Type B pancreatic cell (in vitro differentiated cells): ENCODE results near the gene C4A. TPM values are rescaled to one million over a fixed set of nuclear protein-coding genes. Genes with fewer than 3 reads are reported as not detected.

Source experiments
- DNase-seq: peaks from one replicate; pipeline ENCODE4 v3.0.0; 2021; ENCODE audit warnings: mixed read lengths; ENCODE audit not compliant: unreplicated experiment; ENCODE audit errors: extremely low spot score
- H3K27ac Mint-ChIP-seq: 2 replicates; pipeline ENCODE4 v1.8.0; 2021; ENCODE audit warnings: mild to moderate bottlenecking, mixed read lengths
- H3K27me3 Mint-ChIP-seq: 2 replicates; pipeline ENCODE4 v1.8.0; 2021; ENCODE audit warnings: mixed read lengths
- H3K36me3 Mint-ChIP-seq: 2 replicates; pipeline ENCODE4 v1.8.0; 2021; ENCODE audit warnings: mixed read lengths
- H3K4me1 Mint-ChIP-seq: one replicate; pipeline ENCODE4 v1.8.0; 2021; ENCODE audit warnings: mixed read lengths; ENCODE audit not compliant: unreplicated experiment
- H3K4me3 Mint-ChIP-seq: 2 replicates; pipeline ENCODE4 v1.8.0; 2021; ENCODE audit warnings: mild to moderate bottlenecking, mixed read lengths
- H3K9me3 Mint-ChIP-seq: 2 replicates; pipeline ENCODE4 v1.8.0; 2021; ENCODE audit warnings: mixed read lengths
- total RNA-seq: library from RNA; stranded (reverse); gene quantifications from 2 replicates; pipeline ENCODE4 v1.2.1, GENCODE V29; 2021; ENCODE audit warnings: low replicate concordance
- TF ChIP-seq, protein P1 (sequence below): fragments of 200-600 bp; sonication (generic); conservative IDR thresholded peaks from 2 replicates; pipeline ENCODE4 v1.5.0; 2021; ENCODE audit warnings: antibody characterized with exemption, mild to moderate bottlenecking

C4A gene
- total RNA-seq, 1 donor from 2014 or later, result 9.7 TPM

DNA sequence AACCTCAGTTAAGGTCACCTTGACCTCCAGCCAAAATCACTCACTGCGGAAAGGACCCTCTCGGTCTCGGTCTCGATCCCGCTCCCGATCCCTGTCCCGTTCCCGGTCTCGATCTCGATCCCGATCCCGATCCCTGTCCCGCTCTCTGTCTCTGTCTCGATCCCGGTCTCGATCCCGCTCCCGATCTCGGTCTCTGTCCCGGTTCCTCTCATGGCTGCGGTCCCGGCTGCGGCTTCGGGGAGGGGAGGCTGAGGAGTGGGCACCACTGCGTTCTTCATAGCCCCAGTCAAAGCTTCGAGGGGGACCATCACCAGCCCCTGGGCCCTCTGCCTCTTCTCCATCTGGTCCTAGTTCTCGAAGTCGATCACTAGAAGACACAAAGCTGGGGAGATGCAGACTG lies 27.3 kb upstream of the C4A start:
- no peaks in the 10 kb centered on the region for H3K27me3 Mint-ChIP-seq
- peaks cover 23% of the 10 kb centered on the region for H3K36me3 Mint-ChIP-seq
- no peak overlapping the region for H3K4me3 Mint-ChIP-seq
- H3K9me3 Mint-ChIP-seq, result no peaks in the 10 kb centered on the region
- no peak for DNase-seq
- no peak overlapping the region for H3K27ac Mint-ChIP-seq
- H3K4me1 Mint-ChIP-seq, result peaks cover 17% of the 10 kb centered on the region
- TF ChIP-seq, protein P1, sequence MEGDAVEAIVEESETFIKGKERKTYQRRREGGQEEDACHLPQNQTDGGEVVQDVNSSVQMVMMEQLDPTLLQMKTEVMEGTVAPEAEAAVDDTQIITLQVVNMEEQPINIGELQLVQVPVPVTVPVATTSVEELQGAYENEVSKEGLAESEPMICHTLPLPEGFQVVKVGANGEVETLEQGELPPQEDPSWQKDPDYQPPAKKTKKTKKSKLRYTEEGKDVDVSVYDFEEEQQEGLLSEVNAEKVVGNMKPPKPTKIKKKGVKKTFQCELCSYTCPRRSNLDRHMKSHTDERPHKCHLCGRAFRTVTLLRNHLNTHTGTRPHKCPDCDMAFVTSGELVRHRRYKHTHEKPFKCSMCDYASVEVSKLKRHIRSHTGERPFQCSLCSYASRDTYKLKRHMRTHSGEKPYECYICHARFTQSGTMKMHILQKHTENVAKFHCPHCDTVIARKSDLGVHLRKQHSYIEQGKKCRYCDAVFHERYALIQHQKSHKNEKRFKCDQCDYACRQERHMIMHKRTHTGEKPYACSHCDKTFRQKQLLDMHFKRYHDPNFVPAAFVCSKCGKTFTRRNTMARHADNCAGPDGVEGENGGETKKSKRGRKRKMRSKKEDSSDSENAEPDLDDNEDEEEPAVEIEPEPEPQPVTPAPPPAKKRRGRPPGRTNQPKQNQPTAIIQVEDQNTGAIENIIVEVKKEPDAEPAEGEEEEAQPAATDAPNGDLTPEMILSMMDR, result no peak

DNA sequence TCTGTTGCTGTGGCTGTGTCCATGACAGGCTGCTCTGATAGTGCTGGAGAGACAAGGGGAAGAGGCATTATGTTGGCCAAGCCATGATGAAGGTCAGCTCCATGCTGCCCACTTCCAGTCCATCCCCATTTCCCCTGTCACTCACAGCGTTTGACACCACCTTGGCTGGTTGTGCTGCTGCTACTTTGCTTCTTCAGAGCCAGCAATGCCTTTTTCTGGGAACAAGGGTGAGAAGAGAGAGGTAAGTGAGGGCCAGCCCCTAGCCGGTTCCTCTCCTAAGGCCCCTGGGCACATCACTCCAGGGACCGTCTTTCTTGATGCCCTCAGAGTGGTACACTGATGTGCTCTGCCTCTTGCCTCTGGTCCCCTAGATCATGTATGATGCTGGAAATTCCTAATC lies 25.1 kb upstream of the C4A start:
- H3K4me1 Mint-ChIP-seq, result peaks cover 22% of the 10 kb centered on the region
- H3K9me3 Mint-ChIP-seq, result no peaks in the 10 kb centered on the region
- H3K4me3 Mint-ChIP-seq, result peak overlapping the region; percentile 97
- no peaks in the 10 kb centered on the region for H3K27me3 Mint-ChIP-seq
- H3K36me3 Mint-ChIP-seq, result peaks cover 19% of the 10 kb centered on the region
- TF ChIP-seq, protein P1, result no peak
- DNase-seq, result no peak
- no peak overlapping the region for H3K27ac Mint-ChIP-seq

DNA sequence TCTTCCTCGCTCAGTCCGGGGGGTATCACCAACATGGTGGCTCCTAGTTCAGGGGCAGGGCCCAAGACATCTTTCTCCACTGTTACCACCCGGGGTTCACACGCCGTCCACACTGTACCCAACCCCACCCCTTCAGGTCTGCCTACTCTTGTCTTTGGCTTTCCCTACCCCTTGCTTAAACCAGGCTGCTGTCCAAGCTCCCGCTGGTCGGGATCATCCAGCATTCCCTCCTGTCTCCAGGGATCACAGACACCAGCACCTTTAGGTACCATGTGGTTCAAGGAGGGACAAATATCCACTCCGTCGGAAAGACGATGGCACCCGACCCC lies 23.5 kb upstream of the C4A start:
- H3K27me3 Mint-ChIP-seq, result no peaks in the 10 kb centered on the region
- H3K36me3 Mint-ChIP-seq, result peaks cover 17% of the 10 kb centered on the region
- TF ChIP-seq, protein P1, result no peak
- H3K4me1 Mint-ChIP-seq, result peaks cover 22% of the 10 kb centered on the region
- DNase-seq, result no peak
- peak overlapping the region; percentile 97 for H3K4me3 Mint-ChIP-seq
- H3K9me3 Mint-ChIP-seq, result no peaks in the 10 kb centered on the region
- H3K27ac Mint-ChIP-seq, result peak overlapping the region; percentile 94

DNA sequence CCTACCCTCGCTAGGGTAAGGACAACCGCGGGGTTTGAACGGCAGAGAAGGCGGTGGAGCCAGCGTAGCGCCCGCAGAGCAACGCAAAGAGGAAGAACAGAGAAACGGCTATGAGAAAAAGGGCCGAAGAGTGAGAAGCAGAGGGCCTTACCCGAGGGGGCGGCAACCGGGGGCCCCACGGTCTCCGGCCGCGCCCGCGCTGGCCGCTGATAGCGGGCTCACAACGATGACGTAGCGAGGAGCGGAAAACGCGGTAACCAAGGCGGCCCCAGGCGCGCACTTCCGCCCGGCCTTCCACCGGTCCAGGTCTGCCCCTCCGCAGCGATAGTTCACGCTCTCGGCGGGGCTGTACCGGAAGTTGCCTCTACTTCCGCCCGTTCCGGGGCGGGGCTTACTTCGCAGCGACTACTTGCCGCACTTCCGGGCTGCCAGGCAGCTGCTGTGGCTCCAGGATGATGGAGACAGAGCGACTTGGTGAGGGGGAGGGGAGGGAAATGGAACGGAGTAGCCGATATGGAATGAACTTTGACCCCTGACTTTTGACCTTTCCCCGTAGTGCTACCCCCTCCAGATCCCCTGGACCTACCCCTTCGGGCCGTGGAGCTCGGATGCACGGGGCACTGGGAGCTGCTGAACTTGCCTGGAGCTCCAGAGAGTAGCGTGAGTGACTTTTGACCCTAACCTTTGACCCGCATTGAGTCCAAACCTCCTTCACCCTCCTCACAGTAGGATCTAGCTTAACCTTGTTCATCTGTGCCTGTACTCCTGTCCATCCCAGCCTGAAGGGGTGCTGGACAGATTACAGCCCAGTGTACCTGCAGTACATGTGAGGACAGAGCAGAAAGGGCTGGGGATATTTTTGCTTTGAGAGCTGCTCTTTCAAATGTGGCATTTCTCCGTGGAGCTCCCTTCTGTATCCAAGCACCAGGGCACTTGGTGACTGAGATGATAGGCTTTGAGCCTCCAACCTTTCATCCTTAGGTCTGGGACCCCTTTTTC lies 22.8 kb upstream of the C4A start, which contains the start of the genes NELFE and SKIC2:
TSS of gene NELFE (minus strand) at position 231 of the 999 bp plus-strand sequence. CDS start 525 bp downstream, outside the sequence.
TSS of gene SKIC2 (plus strand) at position 435 of the 999 bp plus-strand sequence. CDS start at position 453, 18 bp downstream.
- Mint-ChIP-seq H3K4me3 (peak within 1 kb of the TSS; percentile 97), H3K36me3 (peaks cover 14% of the 10 kb centered on the region), H3K9me3 (no peaks in the 10 kb centered on the region), H3K4me1 (peaks cover 22% of the 10 kb centered on the region), H3K27ac (peak within 1 kb of the TSS; percentile 94), H3K27me3 (no peaks in the 10 kb centered on the region)
- TF ChIP-seq, protein P1, result no peak
- DNase-seq, result peak; percentile 98

DNA sequence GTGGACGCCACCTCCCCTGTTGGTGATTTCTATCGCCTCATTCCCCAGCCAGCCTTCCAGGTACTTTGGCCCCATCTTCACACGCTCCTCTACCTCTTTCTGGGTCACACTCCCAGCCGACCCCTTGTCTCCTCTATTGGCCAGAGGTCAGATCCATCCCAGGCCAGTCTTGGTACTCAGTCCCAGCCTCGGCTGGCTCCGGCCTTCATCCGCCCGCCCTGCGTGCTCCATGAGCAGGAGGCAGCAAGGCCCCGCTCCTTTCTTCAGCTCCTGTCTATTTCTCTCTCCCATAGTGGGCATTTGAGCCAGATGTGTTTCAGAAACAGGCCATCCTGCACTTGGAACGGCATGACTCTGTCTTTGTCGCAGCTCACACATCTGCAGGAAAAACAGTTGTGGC lies 20.2 kb upstream of the C4A start:
- peak overlapping the region; percentile 23 for H3K4me3 Mint-ChIP-seq
- H3K9me3 Mint-ChIP-seq, result no peaks in the 10 kb centered on the region
- no peak overlapping the region for H3K27ac Mint-ChIP-seq
- no peak for DNase-seq
- H3K27me3 Mint-ChIP-seq, result no peaks in the 10 kb centered on the region
- peaks cover 22% of the 10 kb centered on the region for H3K4me1 Mint-ChIP-seq
- H3K36me3 Mint-ChIP-seq, result peaks cover 7% of the 10 kb centered on the region
- TF ChIP-seq, protein P1, result no peak
